ENCODE data around the gene CMTM7. TPM values are rescaled to one million over a fixed set of nuclear protein-coding genes. Genes with fewer than 3 reads are reported as not detected.

CMTM7 gene
- total RNA-seq, 1 donor: 10.1 TPM

GRCh38 chr3:32453346-32453745 is 61.7 kb downstream of the CMTM7 start:
- no peak for TF ChIP-seq CTCF (IDR thresholded peaks at IDR 0.05; ENCODE audit: insufficient read depth, low read length)
- DNase-seq (ENCODE audit: low read depth): peak; percentile 67
- no peak overlapping the region for H3K4me3 ChIP-seq (ENCODE audit: low read depth, low read length)

DNA sequence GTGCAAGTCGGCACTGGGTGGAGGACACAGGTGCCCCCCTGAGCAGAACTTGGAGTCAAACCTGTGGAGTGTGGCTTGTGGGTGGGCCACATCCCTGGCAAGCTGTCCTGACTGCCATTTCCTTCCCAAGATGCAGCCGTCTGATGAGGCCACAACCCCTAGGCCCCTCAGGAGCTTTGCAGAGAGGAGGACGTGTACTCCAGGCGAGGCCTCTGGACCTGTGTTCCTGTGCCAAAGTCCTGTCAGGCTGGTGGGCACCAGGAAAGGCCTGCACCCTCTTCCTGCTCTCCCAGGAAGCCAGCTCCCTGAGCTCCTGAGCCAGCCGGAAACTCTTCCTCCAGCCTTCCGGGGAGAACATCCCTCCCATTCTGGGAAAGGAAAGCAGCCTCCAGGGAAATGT is 62.5 kb downstream of the CMTM7 start:
- no peak for TF ChIP-seq CTCF (IDR thresholded peaks at IDR 0.05; ENCODE audit: insufficient read depth, low read length)
- no peak overlapping the region for H3K4me3 ChIP-seq (ENCODE audit: low read depth, low read length)
- no peak for DNase-seq (ENCODE audit: low read depth)

GRCh38 chr3:32454731-32455608 is 63.3 kb downstream of the CMTM7 start:
- TF ChIP-seq CTCF (IDR thresholded peaks at IDR 0.05; ENCODE audit: insufficient read depth, low read length): no peak

DNA sequence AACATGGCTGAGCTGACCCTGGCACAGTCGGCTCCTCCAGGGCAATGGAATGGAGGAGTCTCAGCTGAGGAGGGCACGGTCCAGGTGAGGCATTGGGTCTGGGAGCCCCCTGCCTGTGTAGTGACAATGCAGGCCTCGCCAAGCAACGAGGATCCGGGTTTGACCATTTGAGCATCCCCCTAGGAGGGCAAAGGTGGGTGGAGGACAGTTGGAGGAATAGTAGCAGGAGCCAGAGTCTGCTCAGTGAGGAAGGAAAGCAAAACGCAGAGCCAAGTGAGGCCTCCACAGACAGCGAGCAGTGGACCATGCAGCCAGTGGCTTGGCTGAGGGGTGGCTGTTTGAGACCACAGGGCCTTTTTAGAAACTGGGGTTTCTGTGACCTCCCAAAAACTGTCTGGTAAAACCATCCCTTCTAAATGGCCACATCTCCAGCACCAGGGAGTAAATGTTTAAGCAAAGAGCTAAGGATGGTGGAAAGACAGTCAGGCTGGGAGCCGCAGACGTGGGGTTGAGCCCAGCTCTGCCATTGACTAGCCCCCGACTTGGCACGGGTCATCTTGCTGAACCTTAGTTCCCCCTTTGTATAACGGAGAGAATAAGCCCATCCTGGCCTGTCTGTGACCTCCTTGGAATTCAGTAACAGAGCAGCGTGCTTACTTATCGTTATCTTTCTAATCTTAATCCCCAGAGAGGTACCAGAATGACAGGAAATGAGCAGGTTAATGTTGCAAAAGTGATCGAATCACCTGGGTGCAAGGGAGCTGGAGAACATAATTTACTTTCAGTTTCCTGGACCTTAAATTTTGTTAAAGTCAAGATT is 64.2 kb downstream of the CMTM7 start:
- TF ChIP-seq CTCF (IDR thresholded peaks at IDR 0.05; ENCODE audit: insufficient read depth, low read length): no peak

More at GRCh38 chr3:32454731-32455608, 63.3 kb downstream of the CMTM7 start:
- no peak for DNase-seq (ENCODE audit: low read depth)
- H3K4me3 ChIP-seq (ENCODE audit: low read depth, low read length): no peak overlapping the region

GRCh38 chr3:32456429-32457130 is 64.9 kb downstream of the CMTM7 start:
- TF ChIP-seq CTCF (IDR thresholded peaks at IDR 0.05; ENCODE audit: insufficient read depth, low read length): no peak

More for the DNA sequence above, 64.2 kb downstream of the CMTM7 start:
- H3K4me3 ChIP-seq (ENCODE audit: low read depth, low read length): no peak overlapping the region
- DNase-seq (ENCODE audit: low read depth): no peak

DNA sequence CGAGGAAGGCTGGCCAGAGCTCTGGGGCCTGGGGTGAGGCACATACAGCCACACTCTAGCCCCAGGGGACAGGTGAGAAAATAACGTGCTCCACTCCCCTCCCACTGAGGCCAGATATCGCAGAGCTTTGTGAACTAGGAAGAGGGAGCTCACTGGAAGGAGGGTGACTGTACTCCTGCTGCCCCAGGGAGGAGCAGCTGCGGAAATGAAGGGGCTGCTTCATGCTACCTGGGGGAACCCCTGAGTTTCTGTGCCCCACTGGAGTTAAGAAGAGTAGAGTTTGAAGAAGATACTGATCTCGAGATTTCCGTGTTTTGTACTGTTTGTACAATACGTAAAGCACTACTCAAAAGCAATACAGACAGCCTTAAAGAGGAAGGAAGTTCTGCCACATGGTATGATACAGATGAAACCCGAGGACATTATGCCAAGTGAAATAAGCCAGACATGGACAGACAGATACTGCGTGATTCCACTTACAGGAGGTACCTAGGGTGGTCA is 66.4 kb downstream of the CMTM7 start:
- no peak overlapping the region for H3K4me3 ChIP-seq (ENCODE audit: low read depth, low read length)
- no peak for TF ChIP-seq CTCF (IDR thresholded peaks at IDR 0.05; ENCODE audit: insufficient read depth, low read length)

More at GRCh38 chr3:32456429-32457130, 64.9 kb downstream of the CMTM7 start:
- H3K4me3 ChIP-seq (ENCODE audit: low read depth, low read length): no peak overlapping the region
- DNase-seq (ENCODE audit: low read depth): no peak

More for the DNA sequence above, 66.4 kb downstream of the CMTM7 start:
- no peak for DNase-seq (ENCODE audit: low read depth)
